ENCODE measurements around the gene ICAM4. TPM values are rescaled to one million over a fixed set of nuclear protein-coding genes. Genes with fewer than 3 reads are reported as not detected.

ICAM4 gene
- total and polyA plus RNA-seq, 2 donors (not counting 3 experiments of a cell fraction or from before 2014, with no cell fraction given): 0.44 to 0.49 TPM

GRCh38 chr19:10256970-10257615, 29.7 kb upstream of the ICAM4 start:
- Histone ChIP-seq H3K27me3 (ENCODE audit: control insufficient read depth in 2 of 2, insufficient read depth in 2 of 2, low read length in 2 of 2) (no peaks in the 10 kb centered on the region), H3K79me2 (ENCODE audit: control insufficient read depth, insufficient read depth, low read length) (peaks cover 19% of the 10 kb centered on the region), H3K9ac (replicated peaks; ENCODE audit: extremely low read depth, insufficient read depth, low read length) (no peak overlapping the region), H4K20me1 (replicated peaks; ENCODE audit: control insufficient read depth, extremely low read depth, insufficient read depth, low read length) (no peaks in the 10 kb centered on the region), H3K27ac (ENCODE audit: insufficient read depth, low read depth, low read length) (no peak overlapping the region), H3K36me3 (ENCODE audit: control insufficient read depth in 2 of 2, extremely low read depth in 1 of 2, insufficient read depth in 2 of 2, low read length in 2 of 2) (peaks cover 6 to 18% of the 10 kb centered on the region in 2 experiments), H3K4me3 (replicated peaks in 1 of 3; ENCODE audit: insufficient read depth in 1 of 3, low read depth in 1 of 3, low read length in 3 of 3) (no peak overlapping the region), H3K9me1 (replicated peaks; ENCODE audit: control insufficient read depth, extremely low read depth, insufficient read depth, low read length) (no peaks in the 10 kb centered on the region), H2AFZ (ENCODE audit: low read depth, low read length) (no peak overlapping the region), H3K4me2 (ENCODE audit: insufficient read depth, low read length) (no peak overlapping the region), H3K4me1 (ENCODE audit: control insufficient read depth, extremely low read depth, insufficient read depth, low read length) (peaks cover 8% of the 10 kb centered on the region), H3K9me3 (replicated peaks; ENCODE audit: control insufficient read depth, insufficient read depth, low read length) (no peaks in the 10 kb centered on the region)
- ChIA-PET POLR2A (no interaction called here), CTCF (interaction anchor here (0.6 to 10.0 kb wide), 3 partner anchors 13 to 132 kb away, joined by 3 to 606 read pairs (median 127); partner anchors contain the start of gene ICAM1)
- no peak for TF ChIP-seq POLR2AphosphoS5 (IDR thresholded peaks at IDR 0.05; ENCODE audit: insufficient read depth, low read depth, low read length)
- no peak for TF ChIP-seq GATA2 (IDR thresholded peaks at IDR 0.05; ENCODE audit: insufficient read depth, insufficient read length, low read depth, low read length)
- TF ChIP-seq EZH2 (IDR thresholded peaks at IDR 0.05; ENCODE audit: borderline replicate concordance, low read depth, low read length, severe bottlenecking): no peak
- dilution Hi-C loops (cut with MboI; ENCODE audit: extremely low pct_ligation_motif_present, low sequenced_read_pairs) (no loop called here), intact Hi-C loops (cut with micrococcal nuclease) (no loop called here)
- no peak for FAIRE-seq
- no TSS peak for BruUV-seq (replicated peaks)
- DNase-seq (ENCODE audit: low read depth, low spot score): no peak

GRCh38 chr19:10258080-10258710, 28.6 kb upstream of the ICAM4 start:
- dilution Hi-C loops (cut with MboI; ENCODE audit: extremely low pct_ligation_motif_present, low sequenced_read_pairs) (no loop called here), intact Hi-C loops (cut with micrococcal nuclease) (no loop called here)
- FAIRE-seq: no peak
- no peaks in the 10 kb centered on the region for H4K20me1 ChIP-seq (replicated peaks; ENCODE audit: control insufficient read depth, extremely low read depth, insufficient read depth, low read length)
- no peaks in the 10 kb centered on the region for H3K9me3 ChIP-seq (replicated peaks; ENCODE audit: control insufficient read depth, insufficient read depth, low read length)
- DNase-seq (ENCODE audit: low read depth, low spot score): no peak
- TF ChIP-seq MYC (IDR thresholded peaks at IDR 0.05; ENCODE audit: low read depth, low read length): no peak
- H3K9me1 ChIP-seq (replicated peaks; ENCODE audit: control insufficient read depth, extremely low read depth, insufficient read depth, low read length): no peaks in the 10 kb centered on the region
- H3K4me3 ChIP-seq (replicated peaks in 1 of 3; ENCODE audit: insufficient read depth in 1 of 3, low read depth in 1 of 3, low read length in 3 of 3): no peak overlapping the region
- ChIA-PET CTCF (interaction anchor here (0.6 to 10.0 kb wide), 49 partner anchors 8 to 338 kb away, joined by 3 to 606 read pairs (median 6); partner anchors contain the start of genes CDC37, COL5A3, FDX2 and ICAM1), POLR2A (interaction anchor here (0.6 to 2.0 kb wide), 3 partner anchors 127 to 133 kb away, joined by 5 to 13 read pairs (median 6); no protein-coding TSS in a partner anchor)
- peaks cover 6 to 18% of the 10 kb centered on the region in 2 experiments for H3K36me3 ChIP-seq (ENCODE audit: control insufficient read depth in 2 of 2, extremely low read depth in 1 of 2, insufficient read depth in 2 of 2, low read length in 2 of 2)
- BruUV-seq (replicated peaks): no TSS peak
- H3K4me2 ChIP-seq (ENCODE audit: insufficient read depth, low read length): no peak overlapping the region
- H3K27ac ChIP-seq (ENCODE audit: insufficient read depth, low read depth, low read length): no peak overlapping the region
- H3K79me2 ChIP-seq (ENCODE audit: control insufficient read depth, insufficient read depth, low read length): peaks cover 9% of the 10 kb centered on the region
- no peak overlapping the region for H3K9ac ChIP-seq (replicated peaks; ENCODE audit: extremely low read depth, insufficient read depth, low read length)
- H2AFZ ChIP-seq (ENCODE audit: low read depth, low read length): no peak overlapping the region
- no peaks in the 10 kb centered on the region for H3K4me1 ChIP-seq (ENCODE audit: control insufficient read depth, extremely low read depth, insufficient read depth, low read length)
- no peaks in the 10 kb centered on the region for H3K27me3 ChIP-seq (ENCODE audit: control insufficient read depth in 2 of 2, insufficient read depth in 2 of 2, low read length in 2 of 2)
